ENCODE results near the gene TAS2R3. TPM values are rescaled to one million over a fixed set of nuclear protein-coding genes. Genes with fewer than 3 reads are reported as not detected.

The TAS2R3 gene
- total RNA-seq, 6 experiments from 2014 or later = 0.17 to 0.26 TPM; not detected in 4

DNA sequence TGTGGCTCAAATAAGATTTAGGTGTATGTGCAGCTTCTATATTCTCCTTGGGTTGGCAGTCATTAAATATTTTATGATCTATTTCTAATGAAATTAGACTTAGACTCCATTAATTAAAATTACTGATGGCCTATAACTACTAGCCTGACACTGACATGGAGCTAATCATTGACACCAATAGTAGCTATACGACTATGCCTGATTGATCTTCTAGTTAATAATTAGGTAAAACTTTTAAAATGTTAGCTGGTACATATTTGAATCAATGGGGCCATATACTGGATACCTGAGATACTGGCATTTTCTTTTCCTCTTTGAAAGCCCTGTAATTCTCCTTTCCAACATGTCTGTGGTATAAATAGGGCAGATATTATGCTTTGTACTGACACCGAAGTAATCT, 41.4 kb upstream of the TAS2R3 start:
- TF ChIP-seq, protein P1, sequence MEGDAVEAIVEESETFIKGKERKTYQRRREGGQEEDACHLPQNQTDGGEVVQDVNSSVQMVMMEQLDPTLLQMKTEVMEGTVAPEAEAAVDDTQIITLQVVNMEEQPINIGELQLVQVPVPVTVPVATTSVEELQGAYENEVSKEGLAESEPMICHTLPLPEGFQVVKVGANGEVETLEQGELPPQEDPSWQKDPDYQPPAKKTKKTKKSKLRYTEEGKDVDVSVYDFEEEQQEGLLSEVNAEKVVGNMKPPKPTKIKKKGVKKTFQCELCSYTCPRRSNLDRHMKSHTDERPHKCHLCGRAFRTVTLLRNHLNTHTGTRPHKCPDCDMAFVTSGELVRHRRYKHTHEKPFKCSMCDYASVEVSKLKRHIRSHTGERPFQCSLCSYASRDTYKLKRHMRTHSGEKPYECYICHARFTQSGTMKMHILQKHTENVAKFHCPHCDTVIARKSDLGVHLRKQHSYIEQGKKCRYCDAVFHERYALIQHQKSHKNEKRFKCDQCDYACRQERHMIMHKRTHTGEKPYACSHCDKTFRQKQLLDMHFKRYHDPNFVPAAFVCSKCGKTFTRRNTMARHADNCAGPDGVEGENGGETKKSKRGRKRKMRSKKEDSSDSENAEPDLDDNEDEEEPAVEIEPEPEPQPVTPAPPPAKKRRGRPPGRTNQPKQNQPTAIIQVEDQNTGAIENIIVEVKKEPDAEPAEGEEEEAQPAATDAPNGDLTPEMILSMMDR (IDR thresholded peaks at IDR 0.05) = no peak
- peaks cover 10% of the 10 kb centered on the region for H3K27me3 Mint-ChIP-seq (ENCODE audit: insufficient read depth)
- no peak overlapping the region for H3K27ac Mint-ChIP-seq

DNA sequence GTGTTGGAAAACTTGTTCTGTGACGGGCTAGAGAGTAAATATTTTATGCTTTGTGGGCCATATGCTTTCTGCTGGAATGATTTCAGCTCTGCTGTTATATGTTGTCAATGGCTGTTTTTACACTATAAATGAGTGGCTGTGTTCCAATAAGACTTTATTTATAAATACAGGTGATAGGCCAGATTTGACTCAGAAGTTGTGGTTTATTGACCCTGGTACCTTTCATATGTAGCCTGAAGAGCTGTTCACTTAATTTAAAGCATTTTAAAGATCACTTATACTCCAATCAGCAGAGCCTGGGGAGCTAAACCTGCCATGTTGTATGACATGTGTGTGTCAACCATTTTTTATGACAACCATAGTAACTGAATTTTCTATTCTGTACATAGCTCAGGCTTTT, 34.9 kb upstream of the TAS2R3 start:
- no peak overlapping the region for H3K27ac Mint-ChIP-seq
- no peaks in the 10 kb centered on the region for H3K36me3 Mint-ChIP-seq (ENCODE audit: low read depth)
- no peak overlapping the region for H3K4me3 Mint-ChIP-seq

More for the DNA sequence above, 41.4 kb upstream of the TAS2R3 start:
- Mint-ChIP-seq H3K36me3 (ENCODE audit: low read depth) (no peaks in the 10 kb centered on the region), H3K9me3 (no peaks in the 10 kb centered on the region), H3K4me3 (no peak overlapping the region), H3K4me1 (ENCODE audit: low read depth) (no peaks in the 10 kb centered on the region)
- no peak for DNase-seq

DNA sequence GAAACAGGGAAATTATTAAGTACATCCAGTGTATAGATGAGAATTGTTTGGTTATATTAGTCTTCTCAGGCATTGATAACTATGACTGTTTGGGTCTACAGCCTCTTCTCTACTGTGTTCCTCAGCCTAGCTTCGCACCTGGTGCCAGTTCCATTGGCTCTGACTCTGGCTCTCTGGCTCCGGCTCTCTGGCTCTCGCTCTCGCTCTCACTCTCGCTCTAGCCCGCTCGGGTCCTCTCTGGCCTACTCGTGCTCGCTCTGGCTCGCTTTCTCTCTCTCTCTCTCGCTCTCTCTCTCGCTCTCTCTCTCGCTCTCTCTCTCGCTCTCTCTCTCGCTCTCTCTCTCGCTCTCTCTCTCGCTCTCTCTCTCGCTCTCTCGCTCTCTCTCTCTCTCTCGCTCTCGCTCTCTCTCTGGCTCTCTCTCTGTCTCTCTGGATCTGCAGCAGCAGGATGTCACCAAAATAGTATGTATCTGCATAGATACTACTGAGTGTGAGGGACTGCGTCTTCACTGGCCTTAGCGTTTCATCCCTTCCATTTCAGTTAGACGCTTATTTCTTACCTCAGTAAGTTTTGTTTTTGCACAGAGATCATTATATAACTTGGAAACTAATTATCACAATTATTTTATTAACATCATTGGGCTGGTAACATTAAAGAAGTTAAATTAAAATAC, 32.3 kb upstream of the TAS2R3 start:
- Mint-ChIP-seq H3K27ac (no peak overlapping the region), H3K9me3 (no peaks in the 10 kb centered on the region), H3K4me3 (no peak overlapping the region), H3K4me1 (ENCODE audit: low read depth) (no peaks in the 10 kb centered on the region), H3K36me3 (ENCODE audit: low read depth) (no peaks in the 10 kb centered on the region), H3K27me3 (ENCODE audit: insufficient read depth) (peaks cover 10% of the 10 kb centered on the region)
- TF ChIP-seq, protein P1 (IDR thresholded peaks at IDR 0.05) = no peak
- no peak for DNase-seq

More for the DNA sequence above, 34.9 kb upstream of the TAS2R3 start:
- Mint-ChIP-seq H3K27me3 (ENCODE audit: insufficient read depth) (peaks cover 14% of the 10 kb centered on the region), H3K4me1 (ENCODE audit: low read depth) (no peaks in the 10 kb centered on the region), H3K9me3 (no peaks in the 10 kb centered on the region)
- TF ChIP-seq, protein P1 (IDR thresholded peaks at IDR 0.05) = no peak
- no peak for DNase-seq

DNA sequence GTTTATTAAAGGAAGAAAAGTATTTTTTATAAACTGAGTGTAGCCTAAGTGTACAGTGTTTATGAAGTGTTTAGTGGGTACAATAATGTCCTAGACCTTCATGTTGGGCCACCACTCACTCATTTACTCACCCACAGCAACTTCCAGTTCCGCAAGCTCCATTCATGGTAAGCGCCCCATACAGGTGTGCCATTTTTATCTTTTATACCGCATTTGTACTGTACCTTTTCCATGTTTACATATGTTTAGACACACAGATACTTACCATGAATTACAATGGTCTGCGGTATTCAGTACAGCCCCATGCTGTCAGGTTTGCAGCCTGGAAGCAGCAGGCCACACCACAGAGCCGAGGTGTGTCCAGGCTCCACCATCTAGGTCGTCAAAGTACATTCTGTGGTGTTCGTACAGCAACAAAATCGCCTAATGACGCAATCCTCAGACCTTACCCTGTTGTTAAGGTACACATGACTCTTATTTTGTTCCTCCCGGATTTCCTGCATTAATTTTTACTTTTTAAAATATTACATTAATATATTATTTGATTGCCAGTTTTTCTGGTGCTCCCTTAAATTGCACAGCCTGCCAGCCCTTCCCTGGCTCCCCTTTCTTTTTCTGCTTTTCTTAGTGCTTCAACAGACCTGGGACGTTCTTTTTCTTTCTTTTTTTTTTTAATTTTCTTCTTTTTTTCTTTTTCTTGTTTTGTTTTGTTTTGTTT, 26.6 kb upstream of the TAS2R3 start:
- peak overlapping the region; percentile 99 for H3K4me3 Mint-ChIP-seq
- no peak for DNase-seq
- H3K4me1 Mint-ChIP-seq (ENCODE audit: low read depth) = peaks cover 32% of the 10 kb centered on the region
- no peaks in the 10 kb centered on the region for H3K27me3 Mint-ChIP-seq (ENCODE audit: insufficient read depth)
- peak overlapping the region; percentile 97 for H3K27ac Mint-ChIP-seq
- TF ChIP-seq, protein P1 (IDR thresholded peaks at IDR 0.05) = no peak
- no peaks in the 10 kb centered on the region for H3K9me3 Mint-ChIP-seq
- peaks cover 18% of the 10 kb centered on the region for H3K36me3 Mint-ChIP-seq (ENCODE audit: low read depth)

DNA sequence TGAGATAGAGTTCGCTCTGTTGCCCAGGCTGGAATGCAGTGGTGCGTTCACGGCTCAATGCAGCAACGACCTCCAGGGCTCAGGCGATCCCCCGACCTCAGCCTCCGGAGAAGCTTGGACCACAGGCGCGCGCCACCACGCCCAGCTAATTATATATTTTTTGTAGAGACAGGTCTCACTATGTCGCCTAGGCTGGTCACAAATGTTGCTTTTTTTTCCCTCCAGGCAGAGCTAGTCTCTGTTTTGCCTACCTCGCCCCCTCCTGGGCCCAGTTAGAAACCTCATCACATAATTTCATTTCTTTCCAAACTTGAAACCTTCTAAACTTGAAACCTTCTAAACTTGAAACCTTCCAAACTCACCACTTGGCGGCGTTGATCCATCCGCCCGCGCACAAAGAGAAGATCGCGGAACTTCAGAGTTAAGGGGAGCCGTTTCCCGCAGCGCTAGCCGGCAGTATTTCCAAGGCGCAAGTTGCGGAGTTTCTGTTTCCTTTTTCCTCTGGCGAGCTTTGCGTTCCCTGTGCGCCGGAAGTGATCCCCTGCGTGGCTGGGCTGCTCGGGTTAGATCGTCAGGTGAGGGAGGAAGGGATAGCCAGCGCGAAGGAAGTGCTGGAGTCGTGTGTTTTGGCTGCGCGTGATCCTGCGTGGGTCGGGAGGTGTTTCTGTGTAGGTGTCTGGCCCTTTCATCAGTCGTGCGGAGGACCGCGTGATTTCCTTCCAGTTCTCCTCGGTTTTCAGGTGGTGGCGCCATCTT, 25.9 kb upstream of the TAS2R3 start, which contains the start of gene SSBP1:
Gene SSBP1, plus strand, starts transcription at position 523 of the 756 bp plus-strand sequence. CDS start 809 bp downstream, outside the sequence.
- H3K27me3 Mint-ChIP-seq (ENCODE audit: insufficient read depth) = no peaks in the 10 kb centered on the region
- peaks cover 24% of the 10 kb centered on the region for H3K36me3 Mint-ChIP-seq (ENCODE audit: low read depth)
- peak within 1 kb of the TSS; percentile 99 for H3K4me3 Mint-ChIP-seq
- H3K9me3 Mint-ChIP-seq = no peaks in the 10 kb centered on the region
- peaks cover 32% of the 10 kb centered on the region for H3K4me1 Mint-ChIP-seq (ENCODE audit: low read depth)
- DNase-seq = peak; percentile 94
- peak within 1 kb of the TSS; percentile 97 for H3K27ac Mint-ChIP-seq
- TF ChIP-seq, protein P1 (IDR thresholded peaks at IDR 0.05) = peak; percentile 86
